GM20000 (cell line): ENCODE results near the gene PTCH1.

Experiments used
- DNase-seq: peaks from one replicate; pipeline ENCODE4 v3.0.0; 2012; ENCODE audit warnings: low spot score
- TF ChIP-seq, protein P1 (sequence below): IDR thresholded peaks from 2 replicates; pipeline ENCODE4 v1.5.1; 2012; ENCODE audit warnings: mild to moderate bottlenecking, control low read depth; ENCODE audit errors: extremely low read depth, missing control alignments

PTCH1 gene

DNA sequence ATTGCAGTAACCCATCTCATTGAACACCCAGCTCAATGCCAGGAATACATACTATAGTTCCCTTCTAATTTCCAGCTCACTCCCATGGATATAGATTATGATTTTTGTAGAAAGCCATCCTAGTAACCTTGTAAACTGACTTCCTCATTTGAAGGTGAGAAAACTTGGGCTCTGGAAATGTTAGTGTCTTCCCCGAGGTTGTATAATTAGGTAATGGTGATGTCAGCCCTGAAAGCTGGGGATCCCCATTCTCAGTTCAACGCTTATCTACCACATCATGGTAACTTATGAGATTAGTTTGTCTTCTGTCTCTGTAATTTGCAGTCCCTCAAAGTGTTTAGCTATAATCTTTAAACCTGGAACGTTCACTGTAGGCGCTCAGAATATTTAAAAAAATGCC lies 34.6 kb upstream of the PTCH1 start:
- TF ChIP-seq, protein P1, sequence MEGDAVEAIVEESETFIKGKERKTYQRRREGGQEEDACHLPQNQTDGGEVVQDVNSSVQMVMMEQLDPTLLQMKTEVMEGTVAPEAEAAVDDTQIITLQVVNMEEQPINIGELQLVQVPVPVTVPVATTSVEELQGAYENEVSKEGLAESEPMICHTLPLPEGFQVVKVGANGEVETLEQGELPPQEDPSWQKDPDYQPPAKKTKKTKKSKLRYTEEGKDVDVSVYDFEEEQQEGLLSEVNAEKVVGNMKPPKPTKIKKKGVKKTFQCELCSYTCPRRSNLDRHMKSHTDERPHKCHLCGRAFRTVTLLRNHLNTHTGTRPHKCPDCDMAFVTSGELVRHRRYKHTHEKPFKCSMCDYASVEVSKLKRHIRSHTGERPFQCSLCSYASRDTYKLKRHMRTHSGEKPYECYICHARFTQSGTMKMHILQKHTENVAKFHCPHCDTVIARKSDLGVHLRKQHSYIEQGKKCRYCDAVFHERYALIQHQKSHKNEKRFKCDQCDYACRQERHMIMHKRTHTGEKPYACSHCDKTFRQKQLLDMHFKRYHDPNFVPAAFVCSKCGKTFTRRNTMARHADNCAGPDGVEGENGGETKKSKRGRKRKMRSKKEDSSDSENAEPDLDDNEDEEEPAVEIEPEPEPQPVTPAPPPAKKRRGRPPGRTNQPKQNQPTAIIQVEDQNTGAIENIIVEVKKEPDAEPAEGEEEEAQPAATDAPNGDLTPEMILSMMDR: no peak
- peak; percentile 46 for DNase-seq

DNA sequence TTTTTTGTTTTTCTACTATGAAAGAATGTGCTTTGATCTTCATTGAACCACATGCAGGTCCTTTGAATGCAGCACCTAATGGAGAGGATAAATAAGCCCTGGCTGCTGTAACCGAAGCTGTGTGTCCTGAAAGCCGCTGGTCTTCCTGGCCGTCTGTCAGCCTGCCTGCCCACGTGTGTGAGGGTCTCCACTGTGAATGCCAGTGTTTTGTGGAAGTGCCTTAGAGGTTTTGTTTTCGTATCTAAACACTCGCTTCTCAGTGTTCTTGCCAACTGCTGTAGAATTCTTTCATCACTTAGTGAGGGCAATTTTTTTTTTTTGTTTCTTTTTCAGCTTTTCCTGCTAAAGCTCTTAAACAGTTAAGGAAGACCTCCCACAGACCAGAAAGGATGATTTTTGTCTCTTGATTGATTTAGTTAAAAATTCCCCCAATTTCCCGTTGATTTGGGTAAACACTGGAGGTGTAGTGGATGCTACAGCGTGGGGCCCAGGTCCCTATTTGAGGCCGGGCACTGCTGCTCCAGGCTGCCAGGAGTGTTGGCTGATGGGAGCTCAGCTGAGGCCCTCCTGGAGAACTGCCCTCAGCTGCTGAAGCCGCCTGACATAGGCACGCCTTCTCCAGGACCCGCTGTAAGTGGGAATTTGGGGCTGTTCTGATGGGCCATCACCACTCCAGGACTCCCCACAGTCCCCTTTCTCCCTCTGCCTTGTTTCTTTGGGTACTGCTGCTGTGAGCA lies 29.2 kb upstream of the PTCH1 start:
- DNase-seq: no peak
- TF ChIP-seq, protein P1: no peak

- no peak for DNase-seq
- TF ChIP-seq, protein P1: no peak
Observed at GRCh38 chr9:95533996-95534680, 17.4 kb upstream of the PTCH1 start.

DNA sequence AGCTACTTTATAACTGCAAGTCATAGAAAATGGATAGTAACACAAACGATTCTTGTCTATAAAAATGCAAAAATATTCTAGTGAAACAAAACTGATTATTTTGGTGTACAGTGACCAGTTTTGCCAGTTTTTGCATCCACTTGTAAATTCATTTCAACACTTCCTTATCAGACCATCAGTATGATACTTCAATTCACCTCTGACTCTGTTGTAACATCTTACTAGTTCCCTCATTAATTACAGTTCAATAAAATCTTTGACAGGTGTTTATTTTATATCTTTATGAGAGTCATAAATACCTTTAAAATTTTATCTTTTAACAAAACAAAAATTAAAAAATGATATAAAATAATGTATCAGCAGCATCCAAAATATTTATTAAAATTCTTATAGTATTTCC lies 13.1 kb upstream of the PTCH1 start:
- no peak for DNase-seq
- TF ChIP-seq, protein P1: no peak

GRCh38 chr9:95528908-95529502 lies 12.2 kb upstream of the PTCH1 start:
- TF ChIP-seq, protein P1: no peak
- DNase-seq: no peak

DNA sequence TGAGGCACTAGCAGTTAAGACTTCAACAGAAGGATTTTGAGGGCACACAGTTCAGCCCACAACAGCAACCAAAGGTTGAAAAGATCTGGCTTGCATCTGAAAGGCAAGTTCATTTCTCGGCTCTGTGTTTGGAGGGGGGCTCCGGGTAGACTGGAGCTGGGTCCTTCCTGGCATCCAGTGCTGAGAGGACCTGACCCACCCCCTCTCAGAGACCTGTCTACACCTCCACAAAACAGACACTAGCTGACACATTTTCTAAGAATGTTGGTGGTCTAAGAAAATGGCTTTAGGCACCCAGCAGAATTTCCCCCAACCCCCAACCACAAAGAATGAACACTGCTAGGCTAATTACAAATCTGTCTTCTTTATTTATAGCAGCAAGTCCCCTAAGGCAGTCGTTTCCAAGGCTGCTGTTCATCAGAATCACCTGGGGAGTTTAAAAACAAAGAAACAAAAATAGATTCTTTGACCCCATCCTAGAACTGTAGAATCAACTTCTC lies 6.2 kb upstream of the PTCH1 start:
- no peak for DNase-seq
- TF ChIP-seq, protein P1: no peak

- TF ChIP-seq, protein P1: no peak
- DNase-seq: no peak
Observed at GRCh38 chr9:95521699-95522098, 4.9 kb upstream of the PTCH1 start.
